NCI-H2081 (cell line): ENCODE data around the gene CREBBP.
"Not testable (repeated sequence)": the region's sequence is repeated elsewhere in the genome, so short reads cannot be mapped to it uniquely, and the experiment has no call there.

Experiments
- DNase-seq, 2 experiments: peaks; one replicate each; lab custom pipeline; 2025; lab: John Stamatoyannopoulos, UW

CREBBP gene

GRCh38 chr16:3880623-3881498, at the start of gene CREBBP:
Gene CREBBP, minus strand, starts transcription at chr16:3880713. Its CDS starts 797 bp downstream, at chr16:3879916.
- peak; percentile 80 to 88 for DNase-seq

GRCh38 chr16:3927147-3927546, 46.6 kb upstream of the CREBBP start:
- DNase-seq, result not testable (repeated sequence)

GRCh38 chr16:3924763-3925162, 44.2 kb upstream of the CREBBP start:
- no peak for DNase-seq

- DNase-seq, result no peak
Observed at GRCh38 chr16:3922241-3922640, 41.7 kb upstream of the CREBBP start.

GRCh38 chr16:3920206-3920605, 39.7 kb upstream of the CREBBP start:
- no peak for DNase-seq

- no peak for DNase-seq
Observed at GRCh38 chr16:3919413-3919812, 38.9 kb upstream of the CREBBP start.

- no peak for DNase-seq
Observed at GRCh38 chr16:3915426-3916260, 35.1 kb upstream of the CREBBP start.

- DNase-seq, result no peak
Observed at GRCh38 chr16:3912897-3913296, 32.4 kb upstream of the CREBBP start.

- DNase-seq, result no peak
Observed at GRCh38 chr16:3912373-3912772, 31.9 kb upstream of the CREBBP start.

GRCh38 chr16:3911741-3912140, 31.2 kb upstream of the CREBBP start:
- not testable (repeated sequence) for DNase-seq

GRCh38 chr16:3909791-3910583, 29.5 kb upstream of the CREBBP start:
- DNase-seq, result no peak

GRCh38 chr16:3908951-3909437, 28.5 kb upstream of the CREBBP start:
- no peak for DNase-seq

- no peak for DNase-seq
Observed at GRCh38 chr16:3907586-3907985, 27.1 kb upstream of the CREBBP start.

GRCh38 chr16:3906363-3906762, 25.9 kb upstream of the CREBBP start:
- DNase-seq, result no peak

GRCh38 chr16:3904875-3905274, 24.4 kb upstream of the CREBBP start:
- DNase-seq, result no peak

- no peak for DNase-seq
Observed at GRCh38 chr16:3890091-3890490, 9.6 kb upstream of the CREBBP start.

- no peak for DNase-seq
Observed at GRCh38 chr16:3889059-3889458, 8.5 kb upstream of the CREBBP start.

GRCh38 chr16:3885999-3886398, 5.5 kb upstream of the CREBBP start:
- not testable (repeated sequence) for DNase-seq

- no peak for DNase-seq
Observed at GRCh38 chr16:3884398-3884797, 3.9 kb upstream of the CREBBP start.

GRCh38 chr16:3882531-3882930, 2.0 kb upstream of the CREBBP start:
- DNase-seq, result no peak

- DNase-seq, result no peak
Observed at GRCh38 chr16:3881499-3881990, 1.0 kb upstream of the CREBBP start.
